K562 (cell line): ENCODE data around the gene LTBP1. TPM values are rescaled to one million over a fixed set of nuclear protein-coding genes. Genes with fewer than 3 reads are reported as not detected.

Source experiments
- ATAC-seq: fragments of 200-7000 bp; cut with Tn5 transposase; 3 replicates; pipeline ENCODE4 v1.9.1; 2020; ENCODE audit warnings: moderate library complexity
- BruUV-seq: library from RNA; stranded (reverse); fragments of 400-500 nt; replicated peaks from 2 replicates; lab custom pipeline; 2021; lab: Mats Ljungman, UMichigan
- CTCF ChIA-PET: fragments of 300-600 bp; formaldehyde crosslinking; extraction: SDS; loops from one replicate; lab custom pipeline; 2021; ENCODE audit warnings: low intra/inter-chr PET ratio; lab: Yijun Ruan, JAX
- POLR2A ChIA-PET: fragments of 300-600, 350-650 bp; sonication (Branson Sonifier 250); formaldehyde crosslinking; extraction: SDS; loops from one replicate; lab custom pipeline; 2021; ENCODE audit warnings: antibody characterized with exemption, inconsistent platforms; lab: Yijun Ruan, JAX
- DNase-seq, 4 experiments: peaks; one replicate each; pipeline versions ENCODE4 v3.0.0 to v3.0.0-alpha.2; 2011 to 2018; ENCODE audit warnings: low spot score in 3 of 4, mixed read lengths in 3 of 4; ENCODE audit errors: extremely low read depth in 1 of 4
- FAIRE-seq: peaks from 2 replicates; lab custom pipeline; 2011; peaks lifted over from hg19 to GRCh38; lab: Jason Lieb, UNC
- H2AFZ ChIP-seq: 2 replicates; pipeline ENCODE4 v1.6.0; 2011; ENCODE audit warnings: low read depth, low read length, control low read depth, inconsistent platforms
- H3K27ac ChIP-seq: fragments of 200-600 bp; 3 replicates; pipeline ENCODE4 v1.8.0; 2011; ENCODE audit warnings: low read depth, mild to moderate bottlenecking, control low read depth, inconsistent platforms, low read length, moderate library complexity, mixed read lengths; ENCODE audit errors: extremely low read depth
- H3K27me3 ChIP-seq, 2 experiments: fragments of 300-600 bp in 1 of 2; 2 replicates in 1 of 2; 3 replicates in 1 of 2; pipeline versions ENCODE4 v1.6.0 to v1.8.0; 2011; ENCODE audit warnings: inconsistent platforms in 2 of 2, low read length in 2 of 2, mild to moderate bottlenecking in 1 of 2, mixed read lengths in 1 of 2, moderate library complexity in 1 of 2; ENCODE audit not compliant: control insufficient read depth in 2 of 2, insufficient read depth in 2 of 2
- H3K36me3 ChIP-seq: fragments of 300-600 bp; 3 replicates; pipeline ENCODE4 v1.8.0; 2011; ENCODE audit warnings: mild to moderate bottlenecking, low read length, inconsistent platforms; ENCODE audit not compliant: control insufficient read depth, insufficient read depth
- H3K4me1 ChIP-seq, 2 experiments: fragments of 200-600 bp in 1 of 2; replicated peaks in 1 of 2; 2 replicates in 1 of 2; 3 replicates in 1 of 2; pipeline versions ENCODE4 v1.5.1 to v1.8.0; 2011; ENCODE audit warnings: inconsistent platforms in 2 of 2, low read length in 2 of 2, mild to moderate bottlenecking in 1 of 2, mixed read lengths in 1 of 2, moderate library complexity in 1 of 2; ENCODE audit not compliant: control insufficient read depth in 2 of 2, insufficient read depth in 2 of 2
- H3K4me2 ChIP-seq: 2 replicates; pipeline ENCODE4 v1.6.1; 2011; ENCODE audit warnings: low read length, control low read depth, inconsistent platforms, mixed read lengths; ENCODE audit not compliant: insufficient read depth
- H3K4me3 ChIP-seq: fragments of 200-600 bp; sonication (generic), shearing (Covaris generic); 2 replicates; pipeline ENCODE4 v1.5.1; 2016; ENCODE audit warnings: control low read depth, inconsistent platforms
- H3K79me2 ChIP-seq: fragments of 200-600 bp; 3 replicates; pipeline ENCODE4 v1.8.0; 2011; ENCODE audit warnings: low read length, inconsistent platforms; ENCODE audit not compliant: control insufficient read depth, insufficient read depth
- H3K9ac ChIP-seq, 2 experiments: 2 replicates each; pipeline versions ENCODE4 v1.6.0 to v1.6.1; 2011; ENCODE audit warnings: low read depth in 2 of 2, low read length in 2 of 2, control low read depth in 1 of 2, inconsistent platforms in 1 of 2, mild to moderate bottlenecking in 1 of 2, mixed read lengths in 1 of 2; ENCODE audit not compliant: insufficient read depth in 1 of 2
- H3K9me1 ChIP-seq: one replicate; pipeline ENCODE4 v1.6.0; 2011; ENCODE audit warnings: inconsistent platforms, mild to moderate bottlenecking, low read length, moderate library complexity; ENCODE audit not compliant: control insufficient read depth, insufficient read depth
- H3K9me3 ChIP-seq: replicated peaks from 2 replicates; pipeline ENCODE4 v1.5.1; 2011; ENCODE audit warnings: low read depth, low read length, inconsistent platforms; ENCODE audit not compliant: control insufficient read depth, insufficient read depth
- H4K20me1 ChIP-seq: replicated peaks from 2 replicates; pipeline ENCODE4 v1.6.1; 2011; ENCODE audit warnings: low read length, inconsistent platforms, mixed read lengths; ENCODE audit not compliant: control insufficient read depth, insufficient read depth
- CBFA2T2 ChIP-seq: fragments of 450-650 bp; conservative IDR thresholded peaks from 2 replicates; pipeline ENCODE4 v1.6.1; 2017; ENCODE audit warnings: mild to moderate bottlenecking
- CHCHD3 ChIP-seq: fragments of 250-450 bp; sonication (Bioruptor Pico); IDR thresholded peaks from 2 replicates; pipeline ENCODE4 v2.1.2; 2022; ENCODE audit warnings: mild to moderate bottlenecking
- CHD4 ChIP-seq: fragments of 200-600 bp; sonication (generic); IDR thresholded peaks from 3 replicates; pipeline ENCODE4 v1.6.1; 2012; ENCODE audit warnings: low read depth, mild to moderate bottlenecking, mixed read lengths, low read length, inconsistent platforms; ENCODE audit not compliant: insufficient read depth, insufficient replicate concordance, poor library complexity, severe bottlenecking
- ETV1 ChIP-seq: fragments of 450-650 bp; conservative IDR thresholded peaks from 2 replicates; pipeline ENCODE4 v1.6.1; 2016; ENCODE audit warnings: missing genetic modification characterization, control low read depth, low read depth, missing compliant biosample characterization
- HBP1 ChIP-seq: fragments of 450-650 bp; formaldehyde crosslinking; IDR thresholded peaks from 2 replicates; pipeline ENCODE4 v1.4.0; 2022; ENCODE audit warnings: missing genetic modification characterization
- HNRNPLL ChIP-seq: fragments of 200-400 bp; formaldehyde crosslinking; IDR thresholded peaks from 2 replicates; pipeline ENCODE4 v1.6.1; 2017; ENCODE audit warnings: low read length, low read depth, mild to moderate bottlenecking; ENCODE audit not compliant: poor library complexity, severe bottlenecking
- MEIS2 ChIP-seq: fragments of 450-650 bp; IDR thresholded peaks from 2 replicates; pipeline ENCODE4 v1.6.1; 2014; ENCODE audit warnings: mild to moderate bottlenecking; ENCODE audit not compliant: partially characterized antibody
- OTX1 ChIP-seq: fragments of 450-650 bp; formaldehyde crosslinking; IDR thresholded peaks from 2 replicates; pipeline ENCODE4 v1.4.0; 2022; ENCODE audit warnings: mild to moderate bottlenecking
- SMARCA4 ChIP-seq: fragments of 450-650 bp; IDR thresholded peaks from 2 replicates; pipeline ENCODE4 v1.6.1; 2016
- TAL1 ChIP-seq: fragments of 450-650 bp; IDR thresholded peaks from 2 replicates; pipeline ENCODE4 v1.6.1; 2016; ENCODE audit warnings: mild to moderate bottlenecking
- TEAD4 ChIP-seq, 2 experiments: sonication (generic) in 1 of 2; formaldehyde crosslinking in 1 of 2; IDR thresholded peaks; 2 replicates each; pipeline versions ENCODE4 v1.6.1 to v1.8.0; 2012 to 2022; ENCODE audit warnings: borderline replicate concordance in 1 of 2, inconsistent platforms in 1 of 2, low read length in 1 of 2, mild to moderate bottlenecking in 1 of 2, missing genetic modification reagents in 1 of 2
- ZKSCAN1 ChIP-seq: fragments of 150-350 bp; IDR thresholded peaks from 2 replicates; pipeline ENCODE4 v1.6.1; 2016; ENCODE audit warnings: low read depth, low read length
- ZKSCAN8 ChIP-seq: fragments of 200-800 bp; sonication (Bioruptor generic); IDR thresholded peaks from 2 replicates; pipeline ENCODE4 v1.6.1; 2016; ENCODE audit warnings: missing genetic modification characterization, missing compliant biosample characterization
- WGBS: fragments of 100-300 bp; shearing (Covaris generic); methylation state at CpG from one replicate; pipeline ENCODE4 v1.1.6; 2016; ENCODE audit warnings: low coverage, mixed read lengths; ENCODE audit not compliant: insufficient coverage; ENCODE audit errors: missing lambda C conversion rate; 5-methylcytosine and 5-hydroxymethylcytosine counted together
- in situ Hi-C: fragments of 300-500 bp; cut with MboI; formaldehyde crosslinking; loops from 4 replicates; pipeline ENCODE4 v1.15.0; 2018; ENCODE audit warnings: inconsistent platforms, mixed read lengths
- intact Hi-C: fragments of 100-400 bp; cut with micrococcal nuclease; formaldehyde crosslinking; loops from 2 replicates; pipeline ENCODE4 v1.14.2; 2022
- polyA plus RNA-seq, 8 experiments: library from polyadenylated mRNA; depleted of rRNA in 4 of 8; stranded (reverse) in 5 of 8; unstranded in 3 of 8; fragments of >200 nt; fragmentation: Nextera tagmentation in 2 of 8; fragmentation: Illumina TruSeq in 1 of 8; extraction: Ambion mirVana in 2 of 8; extraction: Trizol in 1 of 8; gene quantifications; 2 replicates each; pipeline versions ENCODE4 v1.2.1 to v1.2.3, GENCODE V29; 2011 to 2014; ENCODE audit warnings: inconsistent platforms in 1 of 8, missing spikeins in 1 of 8
- total RNA-seq, 7 experiments: library from RNA; depleted of rRNA in 6 of 7; stranded (reverse); fragments of >200 nt in 6 of 7; fragmentation: Illumina TruSeq in 2 of 7; extraction: Trizol in 2 of 7; gene quantifications; 2 replicates each; pipeline versions ENCODE4 v1.2.1 to v1.2.3, GENCODE V29; 2011 to 2021; ENCODE audit warnings: low replicate concordance in 1 of 7

The LTBP1 gene
- total and polyA plus RNA-seq, 9 of the 15 experiments (the other 6 are each of a cell fraction or from before 2014, with no cell fraction given), result 3.6 to 16.4 (median 8.5) TPM

DNA sequence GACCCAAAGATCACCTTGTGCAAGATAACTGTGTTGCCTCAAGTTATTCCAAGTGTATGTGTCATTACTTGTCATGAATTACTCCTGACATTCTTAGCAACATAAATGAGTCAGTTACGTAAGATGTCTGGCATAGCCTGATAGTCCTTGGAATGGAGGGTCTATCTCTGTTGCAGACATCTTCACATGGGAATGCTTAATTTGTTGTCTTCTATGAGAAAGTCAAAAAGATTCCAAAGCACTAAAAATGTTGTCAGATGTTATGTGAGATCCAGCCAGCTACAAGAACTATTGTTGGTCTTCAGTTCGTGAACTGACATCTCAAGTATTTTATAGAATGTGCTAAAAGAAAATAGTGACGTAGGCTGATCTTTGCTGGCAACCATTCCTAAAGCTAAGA lies 351.5 kb downstream of the LTBP1 start:
- Histone ChIP-seq H3K4me1 (peaks cover 0 to 6% of the 10 kb centered on the region in 2 experiments; a peak in 1 of 5 replicates), H3K4me2 (no peak overlapping the region), H3K27me3 (no peaks in the 10 kb centered on the region), H2AFZ (no peak overlapping the region), H3K79me2 (no peaks in the 10 kb centered on the region), H3K36me3 (no peaks in the 10 kb centered on the region; the same call in 2 of the 3 replicates), H3K9me1 (no peaks in the 10 kb centered on the region), H3K9me3 (no peaks in the 10 kb centered on the region), H3K27ac (no peak overlapping the region), H3K9ac (no peak overlapping the region), H3K4me3 (no peak overlapping the region), H4K20me1 (no peaks in the 10 kb centered on the region)
- no peak for FAIRE-seq
- in situ Hi-C loops, result no loop called here
- ChIA-PET POLR2A (interaction anchor here (0.7 kb wide), 1 partner anchor 161 kb away, joined by 3 read pairs; no protein-coding TSS in a partner anchor), CTCF (no interaction called here)
- peak; percentile 17 to 47 (median 40) for DNase-seq
- ATAC-seq, result no peak
- 35% methylated on average over 3 of the region's 3 CpGs for WGBS
- BruUV-seq, result no TSS peak
- intact Hi-C loops, result no loop called here
- TF ChIP-seq CBFA2T2 (peak; percentile 46; the same call in 1 of the 2 replicates), OTX1 (CRISPR knock-in tag) (no peak), ZKSCAN8 (peak; percentile 28; the same call in 1 of the 2 replicates), HNRNPLL (no peak), TEAD4 (IDR thresholded peaks at IDR 0.05; ENCODE audit: low read length) (peak; percentile 66), TEAD4 (CRISPR knock-in tag; IDR thresholded peaks at IDR 0.05; ENCODE audit: borderline replicate concordance) (no peak), ZKSCAN1 (no peak), CHD4 (no peak), ETV1 (tag) (no peak), HBP1 (CRISPR knock-in tag) (no peak), MEIS2 (peak; percentile 78), SMARCA4 (peak; percentile 57; the same call in 1 of the 2 replicates), TAL1 (peak; percentile 55), CHCHD3 (no peak)
